ENCODE data around the gene LAMC1.

- TF ChIP-seq CTCF (IDR thresholded peaks at IDR 0.05): no peak
- no peak for TF ChIP-seq POLR2A (IDR thresholded peaks at IDR 0.05)
Measured at GRCh38 chr1:183101841-183102276, 78.6 kb downstream of the LAMC1 start.

Data from uterus (tissue), 2 donors.